Measurements from ENCODE around the gene PLEKHA6. TPM values are rescaled to one million over a fixed set of nuclear protein-coding genes. Genes with fewer than 3 reads are reported as not detected.
"Not testable (repeated sequence)": the region's sequence is repeated elsewhere in the genome, so short reads cannot be mapped to it uniquely, and the experiment has no call there.

Gene PLEKHA6
- total RNA-seq, 1 donor from 2014 or later = 27.9 TPM

GRCh38 chr1:204340081-204340889 lies 19.4 kb downstream of the PLEKHA6 start:
- intact Hi-C loops (cut with DNase I) = no loop called here
- no peak for DNase-seq (ENCODE audit: low spot score)

- intact Hi-C loops (cut with DNase I) = no loop called here
- no peak for DNase-seq (ENCODE audit: low spot score)
Observed at GRCh38 chr1:204339541-204339940, 20.2 kb downstream of the PLEKHA6 start.

GRCh38 chr1:204338997-204339396 lies 20.7 kb downstream of the PLEKHA6 start:
- intact Hi-C loops (cut with DNase I) = no loop called here
- DNase-seq (ENCODE audit: low spot score) = no peak

GRCh38 chr1:204338360-204338759 lies 21.4 kb downstream of the PLEKHA6 start:
- DNase-seq (ENCODE audit: low spot score) = no peak
- intact Hi-C loops (cut with DNase I) = no loop called here

- intact Hi-C loops (cut with DNase I) = no loop called here
- DNase-seq (ENCODE audit: low spot score) = no peak
Observed at GRCh38 chr1:204337583-204337982, 22.1 kb downstream of the PLEKHA6 start.

GRCh38 chr1:204337036-204337429 lies 22.7 kb downstream of the PLEKHA6 start:
- no peak for DNase-seq (ENCODE audit: low spot score)
- intact Hi-C loops (cut with DNase I) = no loop called here

- DNase-seq (ENCODE audit: low spot score) = no peak
- intact Hi-C loops (cut with DNase I) = no loop called here
Observed at GRCh38 chr1:204336421-204337035, 23.2 kb downstream of the PLEKHA6 start.

GRCh38 chr1:204335533-204335932 lies 24.2 kb downstream of the PLEKHA6 start:
- no peak for DNase-seq (ENCODE audit: low spot score)
- intact Hi-C loops (cut with DNase I) = no loop called here

- no peak for DNase-seq (ENCODE audit: low spot score)
- intact Hi-C loops (cut with DNase I) = no loop called here
Observed at GRCh38 chr1:204335085-204335484, 24.6 kb downstream of the PLEKHA6 start.

- no peak for DNase-seq (ENCODE audit: low spot score)
- intact Hi-C loops (cut with DNase I) = no loop called here
Observed at GRCh38 chr1:204334455-204334854, 25.3 kb downstream of the PLEKHA6 start.

- intact Hi-C loops (cut with DNase I) = no loop called here
Observed at GRCh38 chr1:204333427-204333826, 26.3 kb downstream of the PLEKHA6 start.

GRCh38 chr1:204331847-204332487 lies 27.8 kb downstream of the PLEKHA6 start:
- no peak for DNase-seq (ENCODE audit: low spot score)
- intact Hi-C loops (cut with DNase I) = no loop called here

More at GRCh38 chr1:204333427-204333826, 26.3 kb downstream of the PLEKHA6 start:
- DNase-seq (ENCODE audit: low spot score) = no peak

- DNase-seq (ENCODE audit: low spot score) = no peak
- intact Hi-C loops (cut with DNase I) = no loop called here
Observed at GRCh38 chr1:204331275-204331674, 28.5 kb downstream of the PLEKHA6 start.

- intact Hi-C loops (cut with DNase I) = not testable (repeated sequence)
Observed at GRCh38 chr1:204327870-204328269, 31.9 kb downstream of the PLEKHA6 start.

GRCh38 chr1:204327359-204327758 lies 32.4 kb downstream of the PLEKHA6 start:
- no peak for DNase-seq (ENCODE audit: low spot score)
- intact Hi-C loops (cut with DNase I) = no loop called here

More at GRCh38 chr1:204327870-204328269, 31.9 kb downstream of the PLEKHA6 start:
- not testable (repeated sequence) for DNase-seq (ENCODE audit: low spot score)

GRCh38 chr1:204326771-204327300 lies 32.9 kb downstream of the PLEKHA6 start:
- no peak for DNase-seq (ENCODE audit: low spot score)
- intact Hi-C loops (cut with DNase I) = no loop called here

GRCh38 chr1:204325944-204326343 lies 33.8 kb downstream of the PLEKHA6 start:
- intact Hi-C loops (cut with DNase I) = no loop called here
- no peak for DNase-seq (ENCODE audit: low spot score)

- DNase-seq (ENCODE audit: low spot score) = no peak
- intact Hi-C loops (cut with DNase I) = no loop called here
Observed at GRCh38 chr1:204323887-204324286, 35.8 kb downstream of the PLEKHA6 start.

- intact Hi-C loops (cut with DNase I) = no loop called here
- no peak for DNase-seq (ENCODE audit: low spot score)
Observed at GRCh38 chr1:204322339-204322868, 37.3 kb downstream of the PLEKHA6 start.

- DNase-seq (ENCODE audit: low spot score) = no peak
- intact Hi-C loops (cut with DNase I) = no loop called here
Observed at GRCh38 chr1:204321665-204322064, 38.1 kb downstream of the PLEKHA6 start.

Measured in cardiac septum (tissue), 1 donor.